ENCODE results near the gene TMUB1. TPM values are rescaled to one million over a fixed set of nuclear protein-coding genes. Genes with fewer than 3 reads are reported as not detected.

The TMUB1 gene
- total and polyA plus RNA-seq, 9 of the 15 experiments (the other 6 are each of a cell fraction or from before 2014, with no cell fraction given) = 0.14 to 241 (median 74.1) TPM

DNA sequence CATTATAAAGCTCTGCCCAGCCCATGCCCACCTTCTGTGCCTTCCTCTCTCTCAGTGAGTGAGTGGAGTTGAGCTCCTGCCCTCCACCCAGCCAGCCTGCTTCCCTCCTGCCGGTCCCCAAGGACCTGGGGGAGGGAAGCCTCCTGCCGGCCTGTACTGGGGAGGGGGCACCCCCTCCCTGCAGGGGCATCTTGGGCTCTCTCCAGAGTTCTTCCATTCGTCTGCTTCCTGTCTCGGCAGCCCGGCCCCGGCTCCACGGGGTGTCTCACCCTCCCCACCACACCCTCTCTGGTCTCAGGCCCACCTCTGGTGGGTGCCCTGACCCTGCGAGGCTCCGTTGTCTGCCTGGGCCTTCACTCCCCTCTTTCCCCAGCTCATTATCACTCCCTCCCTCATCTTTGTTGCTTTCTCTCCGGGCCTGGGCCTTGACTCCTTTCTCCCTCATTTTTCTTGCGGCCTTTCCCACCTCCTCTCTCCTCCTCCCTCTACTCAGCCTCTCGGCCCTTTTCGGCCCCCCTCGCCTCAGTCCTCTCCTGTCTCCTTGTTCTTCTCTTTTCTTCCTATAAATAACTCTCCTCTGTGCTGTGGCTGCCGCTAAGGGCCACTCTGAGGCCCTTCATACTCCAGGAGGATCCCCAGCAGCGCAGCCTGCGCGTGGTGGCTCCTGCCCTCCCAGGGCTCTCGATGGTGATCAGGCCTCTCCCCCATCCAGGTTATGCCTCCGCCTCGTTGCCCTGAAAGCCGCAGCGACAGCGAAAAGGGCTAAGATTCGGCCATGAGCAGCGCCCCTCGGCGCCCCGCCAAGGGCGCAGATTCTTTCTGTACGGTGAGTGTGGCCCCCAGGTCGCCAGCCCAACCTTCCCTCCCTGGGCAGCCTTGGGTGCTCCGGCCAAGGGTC is 21.8 kb downstream of the TMUB1 start (continued):
- no peak for TF ChIP-seq FUS (optimal IDR thresholded peaks at IDR 0.05; ENCODE audit: low read depth, low read length)
- no peak for TF ChIP-seq SLC30A9 (CRISPR knock-in tag; IDR thresholded peaks at IDR 0.05)
- TF ChIP-seq TGIF2 (CRISPR knock-in tag; IDR thresholded peaks at IDR 0.05) = no peak
- TF ChIP-seq, protein P1, sequence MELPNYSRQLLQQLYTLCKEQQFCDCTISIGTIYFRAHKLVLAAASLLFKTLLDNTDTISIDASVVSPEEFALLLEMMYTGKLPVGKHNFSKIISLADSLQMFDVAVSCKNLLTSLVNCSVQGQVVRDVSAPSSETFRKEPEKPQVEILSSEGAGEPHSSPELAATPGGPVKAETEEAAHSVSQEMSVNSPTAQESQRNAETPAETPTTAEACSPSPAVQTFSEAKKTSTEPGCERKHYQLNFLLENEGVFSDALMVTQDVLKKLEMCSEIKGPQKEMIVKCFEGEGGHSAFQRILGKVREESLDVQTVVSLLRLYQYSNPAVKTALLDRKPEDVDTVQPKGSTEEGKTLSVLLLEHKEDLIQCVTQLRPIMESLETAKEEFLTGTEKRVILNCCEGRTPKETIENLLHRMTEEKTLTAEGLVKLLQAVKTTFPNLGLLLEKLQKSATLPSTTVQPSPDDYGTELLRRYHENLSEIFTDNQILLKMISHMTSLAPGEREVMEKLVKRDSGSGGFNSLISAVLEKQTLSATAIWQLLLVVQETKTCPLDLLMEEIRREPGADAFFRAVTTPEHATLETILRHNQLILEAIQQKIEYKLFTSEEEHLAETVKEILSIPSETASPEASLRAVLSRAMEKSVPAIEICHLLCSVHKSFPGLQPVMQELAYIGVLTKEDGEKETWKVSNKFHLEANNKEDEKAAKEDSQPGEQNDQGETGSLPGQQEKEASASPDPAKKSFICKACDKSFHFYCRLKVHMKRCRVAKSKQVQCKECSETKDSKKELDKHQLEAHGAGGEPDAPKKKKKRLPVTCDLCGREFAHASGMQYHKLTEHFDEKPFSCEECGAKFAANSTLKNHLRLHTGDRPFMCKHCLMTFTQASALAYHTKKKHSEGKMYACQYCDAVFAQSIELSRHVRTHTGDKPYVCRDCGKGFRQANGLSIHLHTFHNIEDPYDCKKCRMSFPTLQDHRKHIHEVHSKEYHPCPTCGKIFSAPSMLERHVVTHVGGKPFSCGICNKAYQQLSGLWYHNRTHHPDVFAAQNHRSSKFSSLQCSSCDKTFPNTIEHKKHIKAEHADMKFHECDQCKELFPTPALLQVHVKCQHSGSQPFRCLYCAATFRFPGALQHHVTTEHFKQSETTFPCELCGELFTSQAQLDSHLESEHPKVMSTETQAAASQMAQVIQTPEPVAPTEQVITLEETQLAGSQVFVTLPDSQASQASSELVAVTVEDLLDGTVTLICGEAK (IDR thresholded peaks at IDR 0.05) = 0 out of 2 replicates have a peak, but pooled peaks have one; percentile 59
- TF ChIP-seq, protein P1 (CRISPR knock-in tag; IDR thresholded peaks at IDR 0.05) = no peak
- TF ChIP-seq, protein P2, sequence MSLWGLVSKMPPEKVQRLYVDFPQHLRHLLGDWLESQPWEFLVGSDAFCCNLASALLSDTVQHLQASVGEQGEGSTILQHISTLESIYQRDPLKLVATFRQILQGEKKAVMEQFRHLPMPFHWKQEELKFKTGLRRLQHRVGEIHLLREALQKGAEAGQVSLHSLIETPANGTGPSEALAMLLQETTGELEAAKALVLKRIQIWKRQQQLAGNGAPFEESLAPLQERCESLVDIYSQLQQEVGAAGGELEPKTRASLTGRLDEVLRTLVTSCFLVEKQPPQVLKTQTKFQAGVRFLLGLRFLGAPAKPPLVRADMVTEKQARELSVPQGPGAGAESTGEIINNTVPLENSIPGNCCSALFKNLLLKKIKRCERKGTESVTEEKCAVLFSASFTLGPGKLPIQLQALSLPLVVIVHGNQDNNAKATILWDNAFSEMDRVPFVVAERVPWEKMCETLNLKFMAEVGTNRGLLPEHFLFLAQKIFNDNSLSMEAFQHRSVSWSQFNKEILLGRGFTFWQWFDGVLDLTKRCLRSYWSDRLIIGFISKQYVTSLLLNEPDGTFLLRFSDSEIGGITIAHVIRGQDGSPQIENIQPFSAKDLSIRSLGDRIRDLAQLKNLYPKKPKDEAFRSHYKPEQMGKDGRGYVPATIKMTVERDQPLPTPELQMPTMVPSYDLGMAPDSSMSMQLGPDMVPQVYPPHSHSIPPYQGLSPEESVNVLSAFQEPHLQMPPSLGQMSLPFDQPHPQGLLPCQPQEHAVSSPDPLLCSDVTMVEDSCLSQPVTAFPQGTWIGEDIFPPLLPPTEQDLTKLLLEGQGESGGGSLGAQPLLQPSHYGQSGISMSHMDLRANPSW (CRISPR knock-in tag; IDR thresholded peaks at IDR 0.05) = no peak
- TF ChIP-seq, protein P3, sequence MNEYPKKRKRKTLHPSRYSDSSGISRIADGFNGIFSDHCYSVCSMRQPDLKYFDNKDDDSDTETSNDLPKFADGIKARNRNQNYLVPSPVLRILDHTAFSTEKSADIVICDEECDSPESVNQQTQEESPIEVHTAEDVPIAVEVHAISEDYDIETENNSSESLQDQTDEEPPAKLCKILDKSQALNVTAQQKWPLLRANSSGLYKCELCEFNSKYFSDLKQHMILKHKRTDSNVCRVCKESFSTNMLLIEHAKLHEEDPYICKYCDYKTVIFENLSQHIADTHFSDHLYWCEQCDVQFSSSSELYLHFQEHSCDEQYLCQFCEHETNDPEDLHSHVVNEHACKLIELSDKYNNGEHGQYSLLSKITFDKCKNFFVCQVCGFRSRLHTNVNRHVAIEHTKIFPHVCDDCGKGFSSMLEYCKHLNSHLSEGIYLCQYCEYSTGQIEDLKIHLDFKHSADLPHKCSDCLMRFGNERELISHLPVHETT (CRISPR knock-in tag; conservative IDR thresholded peaks at IDR 0.05 in 1 of 2, IDR thresholded peaks at IDR 0.05 in 1 of 2) = no peak
- TF ChIP-seq ZNF830 (CRISPR knock-in tag; IDR thresholded peaks at IDR 0.05) = no peak
- no peak for TF ChIP-seq SNRNP70 (optimal IDR thresholded peaks at IDR 0.05; ENCODE audit: low read depth, low read length)
- no peak for TF ChIP-seq KDM1A (IDR thresholded peaks at IDR 0.05)
- TF ChIP-seq, protein P4, sequence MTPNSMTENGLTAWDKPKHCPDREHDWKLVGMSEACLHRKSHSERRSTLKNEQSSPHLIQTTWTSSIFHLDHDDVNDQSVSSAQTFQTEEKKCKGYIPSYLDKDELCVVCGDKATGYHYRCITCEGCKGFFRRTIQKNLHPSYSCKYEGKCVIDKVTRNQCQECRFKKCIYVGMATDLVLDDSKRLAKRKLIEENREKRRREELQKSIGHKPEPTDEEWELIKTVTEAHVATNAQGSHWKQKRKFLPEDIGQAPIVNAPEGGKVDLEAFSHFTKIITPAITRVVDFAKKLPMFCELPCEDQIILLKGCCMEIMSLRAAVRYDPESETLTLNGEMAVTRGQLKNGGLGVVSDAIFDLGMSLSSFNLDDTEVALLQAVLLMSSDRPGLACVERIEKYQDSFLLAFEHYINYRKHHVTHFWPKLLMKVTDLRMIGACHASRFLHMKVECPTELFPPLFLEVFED (CRISPR knock-in tag; conservative IDR thresholded peaks at IDR 0.05) = no peak
- TF ChIP-seq ZNF124 (CRISPR knock-in tag; IDR thresholded peaks at IDR 0.05) = no peak

Measured in K562 (cell line).